NB4 (cell line): ENCODE results near the gene DDAH1.

ENCODE experiments used
- CTCF ChIP-seq: IDR thresholded peaks from one replicate; pipeline ENCODE4 v1.5.1; 2012; ENCODE audit warnings: low read depth, low read length
- MYC ChIP-seq: IDR thresholded peaks from 2 replicates; pipeline ENCODE4 v1.6.1; 2011; ENCODE audit warnings: low read depth, low read length
- POLR2A ChIP-seq: IDR thresholded peaks from 2 replicates; pipeline ENCODE4 v1.6.1; 2011; ENCODE audit warnings: mild to moderate bottlenecking; ENCODE audit not compliant: insufficient read length; ENCODE audit errors: extremely low read depth
- TF ChIP-seq, protein P1 (sequence below): IDR thresholded peaks from 2 replicates; pipeline ENCODE4 v1.6.1; 2011; ENCODE audit warnings: low read depth, low read length

DNA sequence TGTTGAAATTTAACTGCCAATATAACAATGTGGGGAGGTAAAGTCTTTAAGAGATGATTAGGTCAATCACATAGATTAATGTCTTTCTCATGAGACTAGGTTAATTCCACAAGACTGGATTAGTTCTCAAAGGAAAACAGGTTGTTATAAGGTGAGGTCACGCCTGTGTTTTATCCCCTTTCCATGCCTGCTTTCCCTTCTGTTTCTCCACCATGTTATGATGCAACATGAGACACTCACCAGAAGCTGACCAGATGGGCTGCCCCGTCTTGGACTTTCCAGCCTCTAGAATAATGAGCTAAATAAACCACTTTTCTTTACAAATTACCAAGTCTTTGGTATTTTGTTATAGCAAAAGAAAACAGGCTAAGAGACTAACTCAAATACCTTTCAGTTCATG lies 70.8 kb downstream of the DDAH1 start:
- no peak for TF ChIP-seq CTCF
- no peak for TF ChIP-seq POLR2A
- TF ChIP-seq MYC, result no peak
- TF ChIP-seq, protein P1, sequence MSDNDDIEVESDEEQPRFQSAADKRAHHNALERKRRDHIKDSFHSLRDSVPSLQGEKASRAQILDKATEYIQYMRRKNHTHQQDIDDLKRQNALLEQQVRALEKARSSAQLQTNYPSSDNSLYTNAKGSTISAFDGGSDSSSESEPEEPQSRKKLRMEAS, result no peak
